ENCODE measurements around the gene MSTN.
A peak's percentile ranks its signal among the peaks of the same experiment; 100 is the strongest.

Gene MSTN

GRCh38 chr2:190062601-190063000 is at the start of gene MSTN:
TSS of gene MSTN (minus strand) at chr2:190062729. CDS start at chr2:190062596, 133 bp downstream.
- DNase-seq = no peak

- DNase-seq = no peak
Observed at GRCh38 chr2:190111166-190111565, 48.6 kb upstream of the MSTN start.

GRCh38 chr2:190110699-190111098 is 48.2 kb upstream of the MSTN start:
- no peak for DNase-seq

GRCh38 chr2:190110131-190110530 is 47.6 kb upstream of the MSTN start:
- DNase-seq = no peak

GRCh38 chr2:190107409-190107808 is 44.9 kb upstream of the MSTN start:
- no peak for DNase-seq

- no peak for DNase-seq
Observed at GRCh38 chr2:190106783-190107182, 44.3 kb upstream of the MSTN start.

GRCh38 chr2:190105554-190105953 is 43.0 kb upstream of the MSTN start:
- no peak for DNase-seq

GRCh38 chr2:190103144-190103543 is 40.6 kb upstream of the MSTN start:
- DNase-seq = no peak

GRCh38 chr2:190099890-190100697 is 37.6 kb upstream of the MSTN start:
- no peak for DNase-seq

- no peak for DNase-seq
Observed at GRCh38 chr2:190098851-190099250, 36.3 kb upstream of the MSTN start.

- DNase-seq = no peak
Observed at GRCh38 chr2:190097115-190097514, 34.6 kb upstream of the MSTN start.

- no peak for DNase-seq
Observed at GRCh38 chr2:190094316-190094871, 31.9 kb upstream of the MSTN start.

GRCh38 chr2:190093793-190094192 is 31.3 kb upstream of the MSTN start:
- no peak for DNase-seq

GRCh38 chr2:190090148-190090547 is 27.6 kb upstream of the MSTN start:
- DNase-seq = no peak

- DNase-seq = peak in 1 of 2 experiments; percentile 48
Observed at GRCh38 chr2:190088917-190089316, 26.4 kb upstream of the MSTN start.

- DNase-seq = no peak
Observed at GRCh38 chr2:190084704-190085103, 22.2 kb upstream of the MSTN start.

- DNase-seq = no peak
Observed at GRCh38 chr2:190082118-190082517, 19.6 kb upstream of the MSTN start.

- DNase-seq = no peak
Observed at GRCh38 chr2:190080527-190081049, 18.1 kb upstream of the MSTN start.

GRCh38 chr2:190079160-190079559 is 16.6 kb upstream of the MSTN start:
- DNase-seq = no peak

- DNase-seq = no peak
Observed at GRCh38 chr2:190075623-190076022, 13.1 kb upstream of the MSTN start.

GRCh38 chr2:190069936-190070696 is 7.6 kb upstream of the MSTN start:
- DNase-seq = peak; percentile 21 to 51

- no peak for DNase-seq
Observed at GRCh38 chr2:190068764-190069163, 6.2 kb upstream of the MSTN start.

- DNase-seq = no peak
Observed at GRCh38 chr2:190065839-190066238, 3.3 kb upstream of the MSTN start.

- DNase-seq = no peak
Observed at GRCh38 chr2:190063624-190064023, 1.1 kb upstream of the MSTN start.

Measured in NCI-H524 (cell line).